Endothelial cell of umbilical vein (primary cell): ENCODE measurements around the gene YWHAG. TPM values are rescaled to one million over a fixed set of nuclear protein-coding genes. Genes with fewer than 3 reads are reported as not detected.

Experiments
- BruUV-seq: library from RNA; stranded (reverse); fragments of 400-500 nt; replicated peaks from 2 replicates; lab custom pipeline; 2021; lab: Mats Ljungman, UMichigan
- CTCF ChIA-PET: fragments of 300-600, 350-600 bp; sonication (Branson Sonifier 250); formaldehyde crosslinking; loops from one replicate; lab custom pipeline; 2021; ENCODE audit warnings: antibody characterized with exemption, inconsistent platforms; lab: Charles Lee
- POLR2A ChIA-PET: fragments of 300-600, 350-600 bp; sonication (Branson Sonifier 250); formaldehyde crosslinking; loops from one replicate; lab custom pipeline; 2021; ENCODE audit warnings: antibody characterized with exemption, inconsistent platforms; lab: Charles Lee
- DNase-seq: peaks from one replicate; pipeline ENCODE4 v3.0.0-alpha.2; 2011; ENCODE audit warnings: low read depth, low spot score
- FAIRE-seq: peaks from 2 replicates; lab custom pipeline; 2011; peaks lifted over from hg19 to GRCh38; lab: Jason Lieb, UNC
- H2AFZ ChIP-seq: 2 replicates; pipeline ENCODE4 v1.6.0; 2012; ENCODE audit warnings: low read depth, low read length, control low read depth, inconsistent platforms
- H3K27ac ChIP-seq: 2 replicates; pipeline ENCODE4 v1.5.1; 2011; ENCODE audit warnings: low read depth, mild to moderate bottlenecking, control low read depth, low read length, moderate library complexity; ENCODE audit not compliant: insufficient read depth
- H3K27me3 ChIP-seq, 2 experiments: 2 replicates each; pipeline versions ENCODE4 v1.6.0 to v1.6.1; 2011; ENCODE audit warnings: low read length in 2 of 2, mixed read lengths in 1 of 2; ENCODE audit not compliant: control insufficient read depth in 2 of 2, insufficient read depth in 2 of 2
- H3K36me3 ChIP-seq, 2 experiments: 2 replicates in 1 of 2; 3 replicates in 1 of 2; pipeline ENCODE4 v1.5.1; 2011; ENCODE audit warnings: low read length in 2 of 2, mild to moderate bottlenecking in 1 of 2, moderate library complexity in 1 of 2; ENCODE audit not compliant: control insufficient read depth in 2 of 2, insufficient read depth in 2 of 2; ENCODE audit errors: extremely low read depth in 1 of 2
- H3K4me1 ChIP-seq: 3 replicates; pipeline ENCODE4 v1.5.1; 2011; ENCODE audit warnings: mild to moderate bottlenecking, low read length; ENCODE audit not compliant: control insufficient read depth, insufficient read depth; ENCODE audit errors: extremely low read depth
- H3K4me2 ChIP-seq: 2 replicates; pipeline ENCODE4 v1.6.1; 2011; ENCODE audit warnings: low read length, control low read depth, mixed read lengths; ENCODE audit not compliant: insufficient read depth
- H3K4me3 ChIP-seq, 3 experiments: fragments of 200-600 bp in 1 of 3; sonication (generic), shearing (Covaris generic) in 1 of 3; replicated peaks in 1 of 3; 2 replicates each; pipeline ENCODE4 v1.5.1; 2011 to 2016; ENCODE audit warnings: control low read depth in 3 of 3, low read length in 3 of 3, mild to moderate bottlenecking in 2 of 3, inconsistent platforms in 1 of 3, low read depth in 1 of 3, moderate library complexity in 1 of 3; ENCODE audit not compliant: insufficient read depth in 1 of 3
- H3K79me2 ChIP-seq: 2 replicates; pipeline ENCODE4 v1.6.0; 2012; ENCODE audit warnings: low read length, inconsistent platforms; ENCODE audit not compliant: control insufficient read depth, insufficient read depth
- H3K9ac ChIP-seq: replicated peaks from 2 replicates; pipeline ENCODE3; 2011; ENCODE audit warnings: low read length, control low read depth; ENCODE audit not compliant: insufficient read depth; ENCODE audit errors: extremely low read depth
- H3K9me1 ChIP-seq: replicated peaks from 3 replicates; pipeline ENCODE4 v1.6.0; 2011; ENCODE audit warnings: mild to moderate bottlenecking, low read length; ENCODE audit not compliant: control insufficient read depth, insufficient read depth; ENCODE audit errors: extremely low read depth
- H3K9me3 ChIP-seq: replicated peaks from 2 replicates; pipeline ENCODE4 v1.5.1; 2012; ENCODE audit warnings: low read length, inconsistent platforms; ENCODE audit not compliant: control insufficient read depth, insufficient read depth
- H4K20me1 ChIP-seq: replicated peaks from 2 replicates; pipeline ENCODE3; 2011; ENCODE audit warnings: mild to moderate bottlenecking, low read length; ENCODE audit not compliant: control insufficient read depth, insufficient read depth; ENCODE audit errors: extremely low read depth
- GATA2 ChIP-seq: IDR thresholded peaks from 2 replicates; pipeline ENCODE4 v1.7.0; 2011; ENCODE audit warnings: low read depth, mild to moderate bottlenecking, moderate library complexity, mixed read lengths, low read length; ENCODE audit not compliant: insufficient read length, insufficient read depth
- JUN ChIP-seq: IDR thresholded peaks from 2 replicates; pipeline ENCODE4 v1.6.1; 2011; ENCODE audit warnings: borderline replicate concordance, low read depth; ENCODE audit not compliant: insufficient read length, insufficient read depth
- POLR2A ChIP-seq: IDR thresholded peaks from 2 replicates; pipeline ENCODE4 v1.6.1; 2012; ENCODE audit warnings: low read depth, mild to moderate bottlenecking, control low read depth, low read length
- POLR2AphosphoS5 ChIP-seq: IDR thresholded peaks from 2 replicates; pipeline ENCODE4 v1.6.1; 2012; ENCODE audit warnings: low read depth, mild to moderate bottlenecking, control low read depth, low read length, moderate library complexity; ENCODE audit not compliant: insufficient read depth
- dilution Hi-C: fragments of 300-500 bp; cut with MboI; formaldehyde crosslinking; loops from one replicate; pipeline ENCODE4 v1.15.0; 2019; ENCODE audit warnings: low sequenced_read_pairs; ENCODE audit not compliant: extremely low pct_ligation_motif_present
- intact Hi-C: fragments of 100-400 bp; cut with micrococcal nuclease; formaldehyde crosslinking; loops from one replicate; pipeline ENCODE4 v1.10.0; 2022
- polyA plus RNA-seq, 4 experiments: library from polyadenylated mRNA; depleted of rRNA in 3 of 4; stranded (reverse) in 3 of 4; unstranded in 1 of 4; fragments of >200 nt; gene quantifications; 2 replicates each; pipeline versions ENCODE4 v1.2.1 to v1.2.3, GENCODE V29; 2011 to 2012; ENCODE audit warnings: missing spikeins in 1 of 4
- total RNA-seq: library from RNA; stranded (reverse); gene quantifications from 2 replicates; pipeline ENCODE4 v1.2.3, GENCODE V29; 2021
- TF ChIP-seq, protein P1 (sequence below), 2 donors: IDR thresholded peaks; 1 replicate in 1 of 2; 2 replicates in 1 of 2; pipeline ENCODE4 v1.5.1; 2011; ENCODE audit warnings: low read length in 2 of 2, mild to moderate bottlenecking in 2 of 2, moderate library complexity in 2 of 2, control low read depth in 1 of 2, inconsistent platforms in 1 of 2, low read depth in 1 of 2; ENCODE audit not compliant: insufficient read depth in 1 of 2; ENCODE audit errors: extremely low read depth in 1 of 2

Gene YWHAG
- total and polyA plus RNA-seq, 2 donors (not counting 3 experiments of a cell fraction or from before 2014, with no cell fraction given): 55.6 to 205 TPM

DNA sequence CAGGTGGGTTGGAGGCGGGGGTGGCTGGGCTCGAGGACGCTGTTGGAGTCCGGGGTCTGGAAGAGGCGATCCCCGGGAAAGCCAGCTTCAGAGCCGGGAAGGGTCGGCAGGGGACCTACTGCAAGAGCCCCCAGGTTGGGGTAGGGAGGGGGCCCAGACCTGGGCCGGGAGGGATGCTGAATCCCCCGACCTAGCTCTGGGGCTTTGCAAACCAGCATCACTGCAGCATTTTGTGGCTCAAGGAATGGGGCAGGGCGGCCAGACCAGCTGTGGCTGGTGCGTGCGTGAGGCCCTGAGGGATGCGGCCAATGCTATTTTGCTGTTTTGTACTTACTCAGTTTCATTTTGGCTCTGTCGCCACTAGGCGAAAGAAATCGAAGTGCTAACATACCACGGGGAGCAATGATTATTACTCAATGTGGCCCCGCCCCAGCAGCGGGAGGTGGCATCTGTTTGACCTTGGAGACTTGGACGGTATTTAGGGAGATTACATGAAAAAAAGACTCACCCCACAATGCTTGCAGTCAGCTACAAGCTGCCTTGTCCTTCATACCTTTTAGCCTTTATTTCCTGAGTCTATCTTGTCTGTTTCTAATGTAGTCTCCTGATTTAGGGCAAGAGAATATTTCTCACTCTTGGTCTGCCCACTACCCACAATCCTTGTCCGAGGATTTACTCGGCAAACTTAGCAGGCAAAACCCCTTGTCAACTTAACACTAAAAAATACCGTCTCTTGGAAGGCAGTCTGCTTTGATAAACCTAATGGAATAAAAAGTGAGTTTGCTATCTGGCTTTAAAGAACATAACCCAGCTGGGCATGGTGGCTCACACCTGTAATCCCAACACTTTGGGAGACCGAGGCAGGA is 40.1 kb downstream of the YWHAG start:
- BruUV-seq: no TSS peak
- intact Hi-C loops (loop anchor here (1.0 kb wide), 2 partner anchors 41 to 140 kb away; no protein-coding TSS in a partner anchor), dilution Hi-C loops (no loop called here)
- POLR2A ChIA-PET: interaction anchor here (0.6 to 1.9 kb wide), 3 partner anchors 26 to 83 kb away, joined by 3 to 11 read pairs (median 6); partner anchors contain the start of gene YWHAG
- peak overlapping the region; percentile 12 for H3K4me2 ChIP-seq
- H3K79me2 ChIP-seq: peaks cover 3% of the 10 kb centered on the region
- no peaks in the 10 kb centered on the region for H4K20me1 ChIP-seq
- H3K9ac ChIP-seq: peak overlapping the region; percentile 42
- peaks cover 16% of the 10 kb centered on the region for H3K4me1 ChIP-seq
- peak overlapping the region; percentile 3 for H2AFZ ChIP-seq
- CTCF ChIA-PET: interaction anchor here (0.9 to 8.3 kb wide), 9 partner anchors 9 to 141 kb away, joined by 3 to 100 read pairs (median 6); partner anchors contain the start of gene YWHAG
- TF ChIP-seq JUN (no peak), POLR2AphosphoS5 (peak; percentile 20), POLR2A (peak; percentile 9), GATA2 (no peak)
- TF ChIP-seq, protein P1, sequence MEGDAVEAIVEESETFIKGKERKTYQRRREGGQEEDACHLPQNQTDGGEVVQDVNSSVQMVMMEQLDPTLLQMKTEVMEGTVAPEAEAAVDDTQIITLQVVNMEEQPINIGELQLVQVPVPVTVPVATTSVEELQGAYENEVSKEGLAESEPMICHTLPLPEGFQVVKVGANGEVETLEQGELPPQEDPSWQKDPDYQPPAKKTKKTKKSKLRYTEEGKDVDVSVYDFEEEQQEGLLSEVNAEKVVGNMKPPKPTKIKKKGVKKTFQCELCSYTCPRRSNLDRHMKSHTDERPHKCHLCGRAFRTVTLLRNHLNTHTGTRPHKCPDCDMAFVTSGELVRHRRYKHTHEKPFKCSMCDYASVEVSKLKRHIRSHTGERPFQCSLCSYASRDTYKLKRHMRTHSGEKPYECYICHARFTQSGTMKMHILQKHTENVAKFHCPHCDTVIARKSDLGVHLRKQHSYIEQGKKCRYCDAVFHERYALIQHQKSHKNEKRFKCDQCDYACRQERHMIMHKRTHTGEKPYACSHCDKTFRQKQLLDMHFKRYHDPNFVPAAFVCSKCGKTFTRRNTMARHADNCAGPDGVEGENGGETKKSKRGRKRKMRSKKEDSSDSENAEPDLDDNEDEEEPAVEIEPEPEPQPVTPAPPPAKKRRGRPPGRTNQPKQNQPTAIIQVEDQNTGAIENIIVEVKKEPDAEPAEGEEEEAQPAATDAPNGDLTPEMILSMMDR (IDR thresholded peaks at IDR 0.05; ENCODE audit: extremely low read depth in 1 of 2, insufficient read depth in 1 of 2, low read depth in 1 of 2, low read length in 2 of 2): peak; percentile 27 to 34
- peak overlapping the region; percentile 28 to 58 (median 42) for H3K4me3 ChIP-seq
- H3K27ac ChIP-seq: peak overlapping the region; percentile 38
- H3K36me3 ChIP-seq: peaks cover 0 to 7% of the 10 kb centered on the region in 2 experiments
- no peaks in the 10 kb centered on the region for H3K9me1 ChIP-seq
- no peaks in the 10 kb centered on the region for H3K9me3 ChIP-seq
- DNase-seq (peak; percentile 77), FAIRE-seq (peak; percentile 75)
- H3K27me3 ChIP-seq: no peaks in the 10 kb centered on the region
